Ovary (tissue), 9 donors: Measurements from ENCODE around the gene NDUFA11. TPM values are rescaled to one million over a fixed set of nuclear protein-coding genes. Genes with fewer than 3 reads are reported as not detected.

Source experiments
- DNase-seq, 5 donors: peaks; one replicate each; pipeline ENCODE4 v3.0.0-alpha.2; 2019 to 2020
- H3K27ac ChIP-seq, 2 donors: fragments of 200-600 bp; one replicate each; pipeline versions ENCODE4 v1.5.1 to v1.8.0; 2019 to 2022
- H3K27me3 ChIP-seq: fragments of 200-600 bp; one replicate; pipeline ENCODE4 v1.8.0; 2022
- H3K36me3 ChIP-seq: fragments of 200-600 bp; sonication (generic); one replicate; pipeline ENCODE4 v1.5.1; 2019
- H3K4me1 ChIP-seq: one replicate; pipeline ENCODE4 v1.8.1; 2013; ENCODE audit warnings: mild to moderate bottlenecking, moderate library complexity; ENCODE audit not compliant: insufficient read depth
- H3K4me3 ChIP-seq: fragments of 200-600 bp; sonication (generic); one replicate; pipeline ENCODE4 v1.5.1; 2017
- H3K9me3 ChIP-seq, 2 donors: fragments of 200-600 bp in 1 of 2; sonication (generic) in 1 of 2; one replicate each; pipeline versions ENCODE4 v1.5.1 to v1.8.1; 2013 to 2019; ENCODE audit warnings: mild to moderate bottlenecking in 1 of 2, moderate library complexity in 1 of 2
- CTCF ChIP-seq, 3 donors: fragments of 450-650 bp in 2 of 3; fragments of 200-600 bp in 1 of 3; IDR thresholded peaks; one replicate each; pipeline versions ENCODE4 v1.5.1 to v1.8.0; 2016 to 2022; ENCODE audit warnings: antibody characterized with exemption in 3 of 3, mild to moderate bottlenecking in 1 of 3
- EP300 ChIP-seq: sonication (generic); formaldehyde crosslinking; IDR thresholded peaks from one replicate; pipeline ENCODE4 v1.6.1; 2017; ENCODE audit warnings: antibody characterized with exemption
- POLR2A ChIP-seq: fragments of 450-650 bp; IDR thresholded peaks from one replicate; pipeline ENCODE4 v1.6.1; 2017; ENCODE audit warnings: antibody characterized with exemption, mild to moderate bottlenecking, moderate library complexity
- WGBS, 3 donors: extraction: QIAGEN DNeasy Blood & Tissue Kit in 1 of 3; methylation state at CpG; one replicate each; pipeline versions ENCODE4 v1.1.5 to v1.1.7; 2013 to 2017; 5-methylcytosine and 5-hydroxymethylcytosine counted together
- intact Hi-C, 4 donors: fragments of 100-400 bp; cut with DNase I; formaldehyde crosslinking; loops; one replicate each; pipeline versions ENCODE4 v1.11.0 to v1.15.1; 2022 to 2023
- polyA plus RNA-seq, 2 donors: library from polyadenylated mRNA; stranded (reverse); fragments of 200-250 nt in 1 of 2; fragments of 350-450 nt in 1 of 2; fragmentation: Illumina TruSeq in 1 of 2; extraction: RNeasy Lipid Tissue Mini Kit (QIAGEN cat#74804) in 1 of 2; gene quantifications; one replicate each; pipeline ENCODE4 v1.2.3, GENCODE V29; 2013 to 2014
- total RNA-seq, 7 donors: library from RNA; depleted of rRNA in 2 of 7; stranded (reverse); fragments of >200 nt in 2 of 7; fragmentation: NEBNext Ultra II Directional in 3 of 7; extraction: Animal tissue kit (Norgen Biotek cat#: 25700) in 3 of 7; gene quantifications; one replicate each; pipeline versions ENCODE4 v1.1.0 to v1.2.4, GENCODE V29; 2016 to 2023
- donor health status: DM: no; HTN: no; CAD: no; lungs with moderate emphysema.
- donor health status: DM: no; HTN: no; CAD: no.
- donor health status: Bipolar disorder and iron deficiency.
- donor health status: DM: yes; HTN: yes; CAD: no.
- donor health status: DM: no; HTN: no; CAD: no.
- donor health status: DM: yes; HTN: yes; CAD: no.

Gene NDUFA11
- total and polyA plus RNA-seq, 9 donors: 3.9 to 352 (median 203) TPM

- no peak for DNase-seq
- no peaks in the 10 kb centered on the region for H3K9me3 ChIP-seq
- peaks cover 17% of the 10 kb centered on the region for H3K4me1 ChIP-seq
- H3K27me3 ChIP-seq: no peaks in the 10 kb centered on the region
- intact Hi-C loops: no loop called here
- no peaks in the 10 kb centered on the region for H3K36me3 ChIP-seq
- 71 to 81% (median 77%) methylated on average over 19 of the region's 19 CpGs for WGBS, 3 donors
- no peak overlapping the region for H3K4me3 ChIP-seq
- H3K27ac ChIP-seq: no peak overlapping the region
- TF ChIP-seq POLR2A (no peak), CTCF (IDR thresholded peaks at IDR 0.05) (no peak), EP300 (no peak)
Observed at GRCh38 chr19:5951338-5951861, 47.8 kb upstream of the NDUFA11 start.

- H3K4me1 ChIP-seq: peaks cover 17% of the 10 kb centered on the region
Observed at GRCh38 chr19:5950741-5951140, 47.2 kb upstream of the NDUFA11 start.

GRCh38 chr19:5949792-5950305 is 46.3 kb upstream of the NDUFA11 start:
- no peaks in the 10 kb centered on the region for H3K9me3 ChIP-seq
- H3K27ac ChIP-seq: no peak overlapping the region
- H3K4me3 ChIP-seq: no peak overlapping the region
- intact Hi-C loops: no loop called here
- no peaks in the 10 kb centered on the region for H3K36me3 ChIP-seq
- peaks cover 15% of the 10 kb centered on the region for H3K4me1 ChIP-seq
- TF ChIP-seq POLR2A (no peak), EP300 (no peak), CTCF (IDR thresholded peaks at IDR 0.05) (no peak)
- no peak for DNase-seq
- 92 to 93% (median 93%) methylated on average over 13 of the region's 13 CpGs for WGBS, 3 donors
- H3K27me3 ChIP-seq: no peaks in the 10 kb centered on the region

More at GRCh38 chr19:5950741-5951140, 47.2 kb upstream of the NDUFA11 start:
- H3K27me3 ChIP-seq: no peaks in the 10 kb centered on the region
- H3K27ac ChIP-seq: no peak overlapping the region
- H3K4me3 ChIP-seq: no peak overlapping the region
- 73 to 79% (median 76%) methylated on average over 3 of the region's 3 CpGs for WGBS, 3 donors
- no peak for DNase-seq
- no peaks in the 10 kb centered on the region for H3K9me3 ChIP-seq
- TF ChIP-seq EP300: no peak
- TF ChIP-seq POLR2A: no peak
- no peak for TF ChIP-seq CTCF (IDR thresholded peaks at IDR 0.05)
- intact Hi-C loops: no loop called here
- no peaks in the 10 kb centered on the region for H3K36me3 ChIP-seq

- no peak for DNase-seq
- Histone ChIP-seq H3K9me3 (no peaks in the 10 kb centered on the region), H3K4me1 (peaks cover 8% of the 10 kb centered on the region), H3K27ac (no peak overlapping the region), H3K4me3 (no peak overlapping the region), H3K27me3 (no peaks in the 10 kb centered on the region), H3K36me3 (no peaks in the 10 kb centered on the region)
- TF ChIP-seq POLR2A (no peak), CTCF (IDR thresholded peaks at IDR 0.05) (no peak), EP300 (no peak)
- intact Hi-C loops: no loop called here
- WGBS, 3 donors: 52 to 56% (median 53%) methylated on average over 13 of the region's 13 CpGs
Observed at GRCh38 chr19:5948752-5949564, 45.4 kb upstream of the NDUFA11 start.
